ENCODE results near the gene CLDN11.

CLDN11 gene

GRCh38 chr3:170470063-170471016 is 51.7 kb downstream of the CLDN11 start:
- H3K4me1 ChIP-seq (ENCODE audit: control insufficient read depth, insufficient read depth, low read length), result peaks cover 26% of the 10 kb centered on the region
- H3K4me3 ChIP-seq (ENCODE audit: low read depth, low read length), result no peak overlapping the region
- no peaks in the 10 kb centered on the region for H3K9me3 ChIP-seq (ENCODE audit: control insufficient read depth, insufficient read depth, low read length)
- no peak overlapping the region for H3K9ac ChIP-seq (ENCODE audit: low read depth, low read length)
- H3K27me3 ChIP-seq (ENCODE audit: control insufficient read depth, insufficient read depth, low read length), result no peaks in the 10 kb centered on the region
- no peaks in the 10 kb centered on the region for H3K36me3 ChIP-seq (ENCODE audit: control insufficient read depth, insufficient read depth, low read length)
- no peak overlapping the region for H3K27ac ChIP-seq (ENCODE audit: low read depth, low read length)

- Histone ChIP-seq H3K9me3 (ENCODE audit: control insufficient read depth, insufficient read depth, low read length) (no peaks in the 10 kb centered on the region), H3K27me3 (ENCODE audit: control insufficient read depth, insufficient read depth, low read length) (no peaks in the 10 kb centered on the region), H3K4me1 (ENCODE audit: control insufficient read depth, insufficient read depth, low read length) (peaks cover 19% of the 10 kb centered on the region), H3K36me3 (ENCODE audit: control insufficient read depth, insufficient read depth, low read length) (no peaks in the 10 kb centered on the region), H3K9ac (ENCODE audit: low read depth, low read length) (no peak overlapping the region), H3K4me3 (ENCODE audit: low read depth, low read length) (no peak overlapping the region), H3K27ac (ENCODE audit: low read depth, low read length) (no peak overlapping the region)
Observed at GRCh38 chr3:170471149-170471548, 52.5 kb downstream of the CLDN11 start.

GRCh38 chr3:170473358-170473757 is 54.7 kb downstream of the CLDN11 start:
- Histone ChIP-seq H3K27ac (ENCODE audit: low read depth, low read length) (no peak overlapping the region), H3K9me3 (ENCODE audit: control insufficient read depth, insufficient read depth, low read length) (no peaks in the 10 kb centered on the region), H3K9ac (ENCODE audit: low read depth, low read length) (no peak overlapping the region), H3K4me3 (ENCODE audit: low read depth, low read length) (no peak overlapping the region), H3K4me1 (ENCODE audit: control insufficient read depth, insufficient read depth, low read length) (peaks cover 23% of the 10 kb centered on the region), H3K36me3 (ENCODE audit: control insufficient read depth, insufficient read depth, low read length) (no peaks in the 10 kb centered on the region), H3K27me3 (ENCODE audit: control insufficient read depth, insufficient read depth, low read length) (no peaks in the 10 kb centered on the region)

- H3K4me3 ChIP-seq (ENCODE audit: low read depth, low read length), result no peak overlapping the region
- no peak overlapping the region for H3K27ac ChIP-seq (ENCODE audit: low read depth, low read length)
- no peaks in the 10 kb centered on the region for H3K27me3 ChIP-seq (ENCODE audit: control insufficient read depth, insufficient read depth, low read length)
- peaks cover 16% of the 10 kb centered on the region for H3K4me1 ChIP-seq (ENCODE audit: control insufficient read depth, insufficient read depth, low read length)
- no peaks in the 10 kb centered on the region for H3K36me3 ChIP-seq (ENCODE audit: control insufficient read depth, insufficient read depth, low read length)
- no peaks in the 10 kb centered on the region for H3K9me3 ChIP-seq (ENCODE audit: control insufficient read depth, insufficient read depth, low read length)
- H3K9ac ChIP-seq (ENCODE audit: low read depth, low read length), result no peak overlapping the region
Observed at GRCh38 chr3:170475092-170475685, 56.5 kb downstream of the CLDN11 start.

GRCh38 chr3:170476291-170476690 is 57.6 kb downstream of the CLDN11 start:
- H3K4me3 ChIP-seq (ENCODE audit: low read depth, low read length), result no peak overlapping the region

GRCh38 chr3:170477395-170477794 is 58.7 kb downstream of the CLDN11 start:
- Histone ChIP-seq H3K27ac (ENCODE audit: low read depth, low read length) (no peak overlapping the region), H3K9me3 (ENCODE audit: control insufficient read depth, insufficient read depth, low read length) (no peaks in the 10 kb centered on the region), H3K4me3 (ENCODE audit: low read depth, low read length) (no peak overlapping the region), H3K27me3 (ENCODE audit: control insufficient read depth, insufficient read depth, low read length) (no peaks in the 10 kb centered on the region), H3K9ac (ENCODE audit: low read depth, low read length) (no peak overlapping the region), H3K4me1 (ENCODE audit: control insufficient read depth, insufficient read depth, low read length) (peaks cover 11% of the 10 kb centered on the region), H3K36me3 (ENCODE audit: control insufficient read depth, insufficient read depth, low read length) (no peaks in the 10 kb centered on the region)

More at GRCh38 chr3:170476291-170476690, 57.6 kb downstream of the CLDN11 start:
- Histone ChIP-seq H3K9ac (ENCODE audit: low read depth, low read length) (no peak overlapping the region), H3K36me3 (ENCODE audit: control insufficient read depth, insufficient read depth, low read length) (no peaks in the 10 kb centered on the region), H3K9me3 (ENCODE audit: control insufficient read depth, insufficient read depth, low read length) (no peaks in the 10 kb centered on the region), H3K27ac (ENCODE audit: low read depth, low read length) (no peak overlapping the region), H3K4me1 (ENCODE audit: control insufficient read depth, insufficient read depth, low read length) (peaks cover 11% of the 10 kb centered on the region), H3K27me3 (ENCODE audit: control insufficient read depth, insufficient read depth, low read length) (no peaks in the 10 kb centered on the region)

DNA sequence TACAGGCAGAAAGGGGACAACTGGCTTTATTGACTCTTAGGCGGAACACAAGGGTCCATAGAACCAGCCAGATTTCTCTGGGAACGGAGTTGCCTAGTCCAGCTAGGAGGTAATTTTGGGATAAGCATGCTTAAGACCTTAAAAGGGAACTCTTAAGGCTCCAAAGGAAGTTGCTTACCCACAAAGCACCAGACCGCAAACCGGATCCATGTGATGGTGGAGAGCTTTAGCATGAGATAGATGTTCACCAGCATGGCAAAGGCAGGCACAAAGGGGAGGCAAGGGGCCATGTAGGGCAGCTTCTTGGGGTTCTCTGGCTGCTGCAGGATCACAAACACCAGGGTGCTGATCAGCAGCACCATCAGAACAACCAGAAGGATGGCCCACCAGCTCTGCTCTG is 61.4 kb downstream of the CLDN11 start:
- Histone ChIP-seq H3K9me3 (ENCODE audit: control insufficient read depth, insufficient read depth, low read length) (no peaks in the 10 kb centered on the region), H3K27ac (ENCODE audit: low read depth, low read length) (no peak overlapping the region), H3K36me3 (ENCODE audit: control insufficient read depth, insufficient read depth, low read length) (no peaks in the 10 kb centered on the region), H3K9ac (ENCODE audit: low read depth, low read length) (no peak overlapping the region), H3K27me3 (ENCODE audit: control insufficient read depth, insufficient read depth, low read length) (no peaks in the 10 kb centered on the region), H3K4me3 (ENCODE audit: low read depth, low read length) (no peak overlapping the region), H3K4me1 (ENCODE audit: control insufficient read depth, insufficient read depth, low read length) (peaks cover 8% of the 10 kb centered on the region)

GRCh38 chr3:170482199-170482598 is 63.5 kb downstream of the CLDN11 start:
- H3K27me3 ChIP-seq (ENCODE audit: control insufficient read depth, insufficient read depth, low read length), result no peaks in the 10 kb centered on the region
- no peaks in the 10 kb centered on the region for H3K9me3 ChIP-seq (ENCODE audit: control insufficient read depth, insufficient read depth, low read length)
- no peak overlapping the region for H3K4me3 ChIP-seq (ENCODE audit: low read depth, low read length)
- H3K9ac ChIP-seq (ENCODE audit: low read depth, low read length), result no peak overlapping the region
- H3K36me3 ChIP-seq (ENCODE audit: control insufficient read depth, insufficient read depth, low read length), result no peaks in the 10 kb centered on the region
- peaks cover 5% of the 10 kb centered on the region; the same call in 1 of the 2 replicates for H3K4me1 ChIP-seq (ENCODE audit: control insufficient read depth, insufficient read depth, low read length)
- no peak overlapping the region for H3K27ac ChIP-seq (ENCODE audit: low read depth, low read length)

DNA sequence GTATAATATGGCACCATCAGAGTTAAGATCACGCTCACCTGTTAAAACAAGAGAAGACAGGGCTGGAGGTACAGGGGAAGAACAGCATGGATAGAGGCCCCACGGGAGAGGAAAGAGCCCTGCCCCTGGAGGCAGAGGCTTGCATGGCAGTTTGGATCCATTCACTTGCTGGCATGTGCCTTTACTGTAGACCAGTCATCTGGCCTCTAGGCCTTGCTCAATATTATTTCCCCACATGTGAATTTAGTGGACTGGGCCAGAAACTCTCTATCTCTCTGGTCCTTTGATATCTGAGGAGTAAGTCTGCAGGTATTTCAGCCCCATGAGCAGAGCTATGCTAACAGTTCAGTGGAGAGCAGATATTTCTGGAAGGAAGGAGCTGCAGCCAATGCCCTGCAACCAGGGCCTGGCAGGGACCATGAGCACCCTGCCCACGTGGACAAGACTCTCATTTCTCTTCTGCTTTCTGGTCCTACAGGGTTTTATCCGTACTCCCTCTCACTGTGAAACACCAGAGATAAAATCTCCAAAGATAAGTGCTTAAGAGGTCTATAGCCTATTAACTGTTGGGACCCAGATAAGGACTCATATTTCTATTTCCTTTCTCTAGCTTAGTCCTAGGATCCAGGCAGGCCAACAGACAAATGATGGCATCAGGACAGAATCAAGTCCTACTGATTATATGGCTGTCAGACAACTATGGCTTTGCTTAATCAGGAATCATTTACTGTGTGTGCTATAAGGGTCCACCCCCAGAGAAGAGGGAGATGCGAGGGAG is 65.0 kb downstream of the CLDN11 start:
- H3K4me3 ChIP-seq (ENCODE audit: low read depth, low read length), result no peak overlapping the region
- H3K9me3 ChIP-seq (ENCODE audit: control insufficient read depth, insufficient read depth, low read length), result no peaks in the 10 kb centered on the region
- H3K27me3 ChIP-seq (ENCODE audit: control insufficient read depth, insufficient read depth, low read length), result no peaks in the 10 kb centered on the region
- no peak overlapping the region for H3K9ac ChIP-seq (ENCODE audit: low read depth, low read length)
- no peaks in the 10 kb centered on the region for H3K36me3 ChIP-seq (ENCODE audit: control insufficient read depth, insufficient read depth, low read length)
- H3K27ac ChIP-seq (ENCODE audit: low read depth, low read length), result no peak overlapping the region
- peaks cover 7% of the 10 kb centered on the region; the same call in 1 of the 2 replicates for H3K4me1 ChIP-seq (ENCODE audit: control insufficient read depth, insufficient read depth, low read length)
